ENCODE measurements around the gene STX17.

GRCh38 chr9:99896119-99896518, 10.3 kb upstream of the STX17 start:
- TF ChIP-seq ESRRG (CRISPR knock-in tag; IDR thresholded peaks at IDR 0.05) (no peak), ZNF565 (CRISPR knock-in tag; conservative IDR thresholded peaks at IDR 0.05; ENCODE audit: low read depth) (no peak), CREB5 (CRISPR knock-in tag; IDR thresholded peaks at IDR 0.05; ENCODE audit: low read depth) (no peak), GLIS3 (CRISPR knock-in tag; IDR thresholded peaks at IDR 0.05) (no peak), ZFP30 (CRISPR knock-in tag; IDR thresholded peaks at IDR 0.05) (no peak), SNAI2 (CRISPR knock-in tag; IDR thresholded peaks at IDR 0.05) (no peak), ZFP3 (CRISPR knock-in tag; IDR thresholded peaks at IDR 0.05) (no peak), RARB (CRISPR knock-in tag; IDR thresholded peaks at IDR 0.05) (no peak)
- TF ChIP-seq, protein P1, sequence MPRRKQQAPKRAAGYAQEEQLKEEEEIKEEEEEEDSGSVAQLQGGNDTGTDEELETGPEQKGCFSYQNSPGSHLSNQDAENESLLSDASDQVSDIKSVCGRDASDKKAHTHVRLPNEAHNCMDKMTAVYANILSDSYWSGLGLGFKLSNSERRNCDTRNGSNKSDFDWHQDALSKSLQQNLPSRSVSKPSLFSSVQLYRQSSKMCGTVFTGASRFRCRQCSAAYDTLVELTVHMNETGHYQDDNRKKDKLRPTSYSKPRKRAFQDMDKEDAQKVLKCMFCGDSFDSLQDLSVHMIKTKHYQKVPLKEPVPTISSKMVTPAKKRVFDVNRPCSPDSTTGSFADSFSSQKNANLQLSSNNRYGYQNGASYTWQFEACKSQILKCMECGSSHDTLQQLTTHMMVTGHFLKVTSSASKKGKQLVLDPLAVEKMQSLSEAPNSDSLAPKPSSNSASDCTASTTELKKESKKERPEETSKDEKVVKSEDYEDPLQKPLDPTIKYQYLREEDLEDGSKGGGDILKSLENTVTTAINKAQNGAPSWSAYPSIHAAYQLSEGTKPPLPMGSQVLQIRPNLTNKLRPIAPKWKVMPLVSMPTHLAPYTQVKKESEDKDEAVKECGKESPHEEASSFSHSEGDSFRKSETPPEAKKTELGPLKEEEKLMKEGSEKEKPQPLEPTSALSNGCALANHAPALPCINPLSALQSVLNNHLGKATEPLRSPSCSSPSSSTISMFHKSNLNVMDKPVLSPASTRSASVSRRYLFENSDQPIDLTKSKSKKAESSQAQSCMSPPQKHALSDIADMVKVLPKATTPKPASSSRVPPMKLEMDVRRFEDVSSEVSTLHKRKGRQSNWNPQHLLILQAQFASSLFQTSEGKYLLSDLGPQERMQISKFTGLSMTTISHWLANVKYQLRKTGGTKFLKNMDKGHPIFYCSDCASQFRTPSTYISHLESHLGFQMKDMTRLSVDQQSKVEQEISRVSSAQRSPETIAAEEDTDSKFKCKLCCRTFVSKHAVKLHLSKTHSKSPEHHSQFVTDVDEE (CRISPR knock-in tag; IDR thresholded peaks at IDR 0.05), result no peak

All from SK-N-SH treated with all-trans-retinoic acid at 6 μM for 48 hours (cell line).